ENCODE measurements around the gene ZNF831.

Gene ZNF831

GRCh38 chr20:59230385-59230784 is 66.8 kb downstream of the ZNF831 start:
- Histone ChIP-seq H3K79me2 (ENCODE audit: control insufficient read depth, low read length) (no peaks in the 10 kb centered on the region), H3K4me1 (ENCODE audit: control insufficient read depth, low read length) (no peaks in the 10 kb centered on the region), H3K27me3 (ENCODE audit: control insufficient read depth, low read length) (no peaks in the 10 kb centered on the region), H3K9me2 (replicated peaks; ENCODE audit: control insufficient read depth, low read length) (no peaks in the 10 kb centered on the region), H4K20me1 (ENCODE audit: control insufficient read depth, insufficient read depth, low read depth, low read length) (no peaks in the 10 kb centered on the region), H3K27ac (ENCODE audit: low read depth, low read length) (no peak overlapping the region), H3K4me3 (ENCODE audit: low read length) (no peak overlapping the region), H3F3A (ENCODE audit: control insufficient read depth, insufficient read depth) (no peaks in the 10 kb centered on the region), H3K4me2 (ENCODE audit: low read length) (no peak overlapping the region), H3K9me3 (ENCODE audit: control insufficient read depth, insufficient read depth, low read length) (no peaks in the 10 kb centered on the region), H3K36me3 (ENCODE audit: control insufficient read depth, low read length) (no peaks in the 10 kb centered on the region)
- TF ChIP-seq EZH2phosphoT487 (IDR thresholded peaks at IDR 0.05; ENCODE audit: borderline replicate concordance, low read length) (no peak), CTCF (IDR thresholded peaks at IDR 0.05; ENCODE audit: low read depth, low read length, poor library complexity, severe bottlenecking) (no peak)

- Histone ChIP-seq H3K79me2 (ENCODE audit: control insufficient read depth, low read length) (no peaks in the 10 kb centered on the region), H4K20me1 (ENCODE audit: control insufficient read depth, insufficient read depth, low read depth, low read length) (no peaks in the 10 kb centered on the region), H3K4me3 (ENCODE audit: low read length) (no peak overlapping the region), H3K4me1 (ENCODE audit: control insufficient read depth, low read length) (no peaks in the 10 kb centered on the region), H3K4me2 (ENCODE audit: low read length) (no peak overlapping the region), H3F3A (ENCODE audit: control insufficient read depth, insufficient read depth) (no peaks in the 10 kb centered on the region), H3K27me3 (ENCODE audit: control insufficient read depth, low read length) (no peaks in the 10 kb centered on the region), H3K9me3 (ENCODE audit: control insufficient read depth, insufficient read depth, low read length) (no peaks in the 10 kb centered on the region), H3K27ac (ENCODE audit: low read depth, low read length) (no peak overlapping the region), H3K36me3 (ENCODE audit: control insufficient read depth, low read length) (no peaks in the 10 kb centered on the region), H3K9me2 (replicated peaks; ENCODE audit: control insufficient read depth, low read length) (no peaks in the 10 kb centered on the region)
- no peak for TF ChIP-seq CTCF (IDR thresholded peaks at IDR 0.05; ENCODE audit: low read depth, low read length, poor library complexity, severe bottlenecking)
- TF ChIP-seq EZH2phosphoT487 (IDR thresholded peaks at IDR 0.05; ENCODE audit: borderline replicate concordance, low read length), result no peak
These were observed 67.6 kb downstream of the ZNF831 start for GRCh38 chr20:59231124-59231804.

GRCh38 chr20:59232618-59233017 is 69.0 kb downstream of the ZNF831 start:
- no peaks in the 10 kb centered on the region for H4K20me1 ChIP-seq (ENCODE audit: control insufficient read depth, insufficient read depth, low read depth, low read length)
- no peaks in the 10 kb centered on the region for H3F3A ChIP-seq (ENCODE audit: control insufficient read depth, insufficient read depth)
- H3K9me2 ChIP-seq (replicated peaks; ENCODE audit: control insufficient read depth, low read length), result no peaks in the 10 kb centered on the region
- no peaks in the 10 kb centered on the region for H3K36me3 ChIP-seq (ENCODE audit: control insufficient read depth, low read length)
- H3K4me1 ChIP-seq (ENCODE audit: control insufficient read depth, low read length), result no peaks in the 10 kb centered on the region
- no peaks in the 10 kb centered on the region for H3K79me2 ChIP-seq (ENCODE audit: control insufficient read depth, low read length)
- no peaks in the 10 kb centered on the region for H3K27me3 ChIP-seq (ENCODE audit: control insufficient read depth, low read length)
- H3K27ac ChIP-seq (ENCODE audit: low read depth, low read length), result no peak overlapping the region
- H3K4me3 ChIP-seq (ENCODE audit: low read length), result no peak overlapping the region
- H3K9me3 ChIP-seq (ENCODE audit: control insufficient read depth, insufficient read depth, low read length), result no peaks in the 10 kb centered on the region
- TF ChIP-seq EZH2phosphoT487 (IDR thresholded peaks at IDR 0.05; ENCODE audit: borderline replicate concordance, low read length) (no peak), CTCF (IDR thresholded peaks at IDR 0.05; ENCODE audit: low read depth, low read length, poor library complexity, severe bottlenecking) (no peak)
- H3K4me2 ChIP-seq (ENCODE audit: low read length), result no peak overlapping the region
